HEK293T (cell line): ENCODE results near the gene FCGR3A.
"Not testable (repeated sequence)": the region's sequence is repeated elsewhere in the genome, so short reads cannot be mapped to it uniquely, and the experiment has no call there.

Experiments
- CTCF ChIA-PET: fragments of 350-600 bp; formaldehyde crosslinking; extraction: SDS; loops from one replicate; lab custom pipeline; 2021; ENCODE audit warnings: antibody characterized with exemption, inconsistent platforms; lab: Yijun Ruan, JAX
- POLR2A ChIA-PET: fragments of 350-600 bp; formaldehyde crosslinking; extraction: SDS; loops from one replicate; lab custom pipeline; 2020; ENCODE audit warnings: antibody characterized with exemption, inconsistent platforms; lab: Yijun Ruan, JAX
- DNase-seq: peaks from one replicate; pipeline ENCODE4 v3.0.0; 2012; ENCODE audit warnings: mixed read lengths; ENCODE audit errors: extremely low spot score

Gene FCGR3A

DNA sequence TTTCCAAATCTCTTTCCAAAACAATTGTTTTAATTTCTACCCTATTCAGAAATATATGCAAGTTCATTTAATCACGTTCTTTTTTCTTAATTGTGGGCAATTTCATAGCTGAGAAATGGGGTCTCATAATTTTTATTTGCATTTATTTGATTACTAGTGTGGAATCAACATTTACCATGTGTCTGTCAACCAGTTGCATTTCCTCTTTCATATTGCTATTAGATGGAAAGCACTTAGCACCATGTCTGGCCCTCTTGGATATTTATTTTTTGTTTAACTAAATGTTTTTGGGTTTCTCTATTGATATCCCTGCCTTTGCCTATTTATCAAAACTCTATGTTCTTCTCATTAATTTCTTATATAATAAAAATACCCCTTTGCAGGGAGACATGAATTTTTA lies 13.9 kb upstream of the FCGR3A start:
- POLR2A ChIA-PET, DNase-seq, CTCF ChIA-PET: not testable (repeated sequence)

DNA sequence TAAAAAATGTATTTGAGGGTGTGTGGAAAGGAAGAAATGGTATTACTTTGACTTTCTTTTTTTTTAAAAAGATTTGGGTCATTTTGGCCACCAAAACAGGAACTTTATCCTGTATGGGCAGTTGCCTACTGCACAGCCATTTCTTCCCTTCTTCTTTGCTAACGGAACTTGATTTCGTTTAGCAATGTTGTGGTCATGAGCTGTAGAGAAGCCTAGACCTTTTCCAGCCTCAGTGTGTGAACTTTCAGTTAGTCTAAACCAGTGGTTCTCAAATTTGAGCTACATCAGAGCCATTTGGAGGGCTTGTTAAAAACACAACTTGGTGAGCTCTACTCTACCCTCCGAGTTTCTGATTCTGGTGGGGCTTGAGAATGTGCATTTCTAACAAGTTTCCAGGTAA lies 12.8 kb upstream of the FCGR3A start:
- CTCF ChIA-PET, POLR2A ChIA-PET, DNase-seq: not testable (repeated sequence)

DNA sequence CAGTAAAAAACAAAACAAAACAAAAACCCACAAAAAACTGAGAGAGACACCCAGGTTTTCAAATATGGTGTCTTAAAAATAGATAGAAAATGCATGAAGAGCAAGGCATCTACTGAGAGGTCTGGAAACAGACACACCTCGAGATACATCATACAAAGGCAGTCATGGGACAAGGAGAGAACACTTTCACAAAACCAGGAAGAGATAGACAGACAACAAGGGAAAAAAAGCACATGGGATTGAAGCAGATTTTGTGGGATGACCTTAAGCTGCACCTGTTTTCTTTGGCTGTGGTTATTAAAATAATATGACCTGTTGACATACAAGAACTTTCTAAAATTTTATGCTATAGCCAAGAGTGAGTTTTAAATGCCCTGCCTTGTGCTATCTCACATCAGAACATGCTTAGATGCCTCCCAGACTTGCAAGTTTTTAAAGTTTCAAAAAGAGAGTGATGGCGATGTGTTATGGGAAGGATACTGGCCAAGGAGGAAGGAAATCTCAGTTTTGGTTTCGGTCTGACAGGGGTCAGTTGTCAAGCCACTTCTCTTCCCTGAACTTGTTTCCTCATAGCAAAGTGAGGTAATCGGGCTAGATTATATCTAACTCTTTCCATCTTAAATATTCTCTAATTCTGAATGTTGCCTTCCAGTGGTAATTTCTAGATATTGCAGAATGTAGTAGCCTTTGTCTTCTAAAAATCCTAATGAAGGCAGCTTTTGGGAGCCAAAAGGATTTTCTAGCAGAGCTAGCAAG lies 11.5 kb upstream of the FCGR3A start:
- CTCF ChIA-PET, POLR2A ChIA-PET: not testable (repeated sequence)
- peak; percentile 3 for DNase-seq

DNA sequence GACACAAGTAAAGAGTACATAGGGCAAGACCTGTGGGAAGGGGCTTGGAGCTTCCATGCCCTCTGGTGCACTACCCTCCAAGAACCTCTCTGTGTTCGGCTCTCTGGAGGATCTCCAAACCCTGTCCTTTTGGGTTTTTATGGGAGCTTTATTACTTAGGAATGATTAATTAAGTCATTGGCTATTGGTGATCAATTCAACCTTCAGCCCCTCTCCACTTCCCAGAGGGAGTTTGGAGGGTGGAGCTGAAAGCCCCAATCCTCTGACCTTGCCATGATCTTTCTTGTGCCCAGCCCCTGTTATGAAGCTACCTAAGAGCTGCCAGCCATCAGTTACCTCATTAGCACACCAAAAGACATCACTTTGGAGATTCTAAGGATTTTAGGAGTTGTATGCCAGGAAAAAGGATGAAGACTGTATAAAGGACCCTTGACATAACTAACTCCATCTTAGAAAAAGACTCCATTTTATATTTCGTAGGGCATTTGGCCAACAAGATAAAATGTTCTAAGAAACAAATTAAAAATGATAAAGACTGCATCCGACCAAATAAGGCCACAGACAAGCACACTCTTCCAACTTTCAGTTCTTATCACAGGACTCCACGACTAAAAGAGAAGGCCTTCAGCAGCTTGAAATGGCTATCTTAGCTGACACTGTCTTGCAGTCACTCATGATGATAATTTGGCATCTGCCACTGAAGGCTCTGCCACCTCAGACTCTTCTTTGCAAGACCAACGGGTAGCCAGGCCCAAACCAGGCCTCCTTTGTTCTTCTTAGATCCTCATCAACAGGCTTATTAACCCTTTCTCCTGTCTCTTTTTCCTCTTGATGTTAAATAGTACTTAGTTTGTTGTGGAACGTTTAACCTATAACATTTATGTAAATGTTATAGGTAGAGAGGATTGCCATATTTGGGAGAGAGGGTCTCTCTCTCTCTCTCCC lies 8.2 kb upstream of the FCGR3A start:
- DNase-seq, CTCF ChIA-PET, POLR2A ChIA-PET: not testable (repeated sequence)

DNA sequence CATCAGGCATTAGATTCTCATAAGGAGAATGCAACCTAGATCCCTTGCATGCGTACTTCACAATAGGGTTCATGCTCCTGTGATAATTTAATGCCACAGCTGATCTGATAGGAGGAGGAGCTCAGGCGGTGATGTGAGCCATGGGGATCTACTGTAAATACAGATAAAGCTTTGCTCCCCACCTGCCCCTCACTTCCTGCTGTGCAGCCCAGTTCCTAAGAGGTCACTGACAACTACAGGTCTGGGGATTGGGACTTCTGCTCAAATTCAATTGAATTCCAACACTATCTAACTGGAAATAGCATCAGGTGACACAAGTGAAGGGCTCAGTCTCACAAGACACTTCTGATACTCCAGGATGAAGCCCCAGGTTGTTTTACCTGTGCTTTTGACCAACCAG lies 7.4 kb upstream of the FCGR3A start:
- CTCF ChIA-PET, DNase-seq, POLR2A ChIA-PET: not testable (repeated sequence)

DNA sequence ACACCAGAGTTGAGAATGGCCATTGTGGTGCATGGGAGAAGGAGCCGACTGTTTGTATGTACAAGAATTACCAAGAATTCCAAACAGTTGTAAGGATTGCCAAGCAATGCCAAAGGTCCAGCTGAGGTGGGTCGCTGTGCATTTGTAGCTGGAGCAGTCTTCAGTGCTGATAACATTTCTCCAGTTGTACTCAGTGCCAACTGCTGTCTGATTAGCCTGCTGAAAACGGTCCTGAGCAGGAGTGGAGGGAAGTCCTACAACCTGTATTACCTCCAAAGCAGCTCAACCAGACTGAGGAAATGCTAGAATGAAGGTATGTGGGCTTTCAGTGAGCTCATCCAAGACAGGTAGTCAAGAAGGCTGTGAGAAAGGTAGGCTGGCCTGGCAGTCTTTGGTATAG lies 6.5 kb upstream of the FCGR3A start:
- POLR2A ChIA-PET, CTCF ChIA-PET: not testable (repeated sequence)
- DNase-seq = peak; percentile 0

DNA sequence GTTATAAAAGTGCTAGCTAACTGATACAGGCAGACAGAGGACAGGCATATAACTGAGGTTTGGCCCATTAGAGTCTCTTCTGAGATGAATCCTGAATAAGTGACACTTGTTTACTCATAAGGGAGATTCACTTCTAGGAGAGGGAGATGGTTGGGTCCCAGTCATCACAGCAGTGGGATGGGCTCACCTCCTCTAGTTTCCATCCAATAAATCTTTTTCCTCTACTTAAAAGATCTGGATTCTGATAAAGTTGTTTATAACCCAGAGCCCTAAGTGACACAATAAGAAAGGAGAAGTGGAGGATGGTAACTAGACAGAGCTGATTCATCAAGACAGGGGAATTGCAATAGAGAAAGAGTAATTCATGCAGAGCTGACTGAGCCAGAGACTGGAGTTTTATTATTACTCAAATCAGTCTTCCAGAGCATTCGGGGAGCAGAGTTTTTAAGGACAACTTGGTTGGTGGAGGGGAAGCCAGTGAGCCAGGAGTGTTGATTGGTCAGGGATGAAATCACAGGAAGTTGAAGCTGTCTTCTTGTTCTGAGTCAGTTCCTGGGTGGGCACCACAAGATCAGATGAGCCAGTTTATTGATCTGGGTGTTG lies 5.3 kb upstream of the FCGR3A start:
- CTCF ChIA-PET, DNase-seq, POLR2A ChIA-PET: not testable (repeated sequence)

DNA sequence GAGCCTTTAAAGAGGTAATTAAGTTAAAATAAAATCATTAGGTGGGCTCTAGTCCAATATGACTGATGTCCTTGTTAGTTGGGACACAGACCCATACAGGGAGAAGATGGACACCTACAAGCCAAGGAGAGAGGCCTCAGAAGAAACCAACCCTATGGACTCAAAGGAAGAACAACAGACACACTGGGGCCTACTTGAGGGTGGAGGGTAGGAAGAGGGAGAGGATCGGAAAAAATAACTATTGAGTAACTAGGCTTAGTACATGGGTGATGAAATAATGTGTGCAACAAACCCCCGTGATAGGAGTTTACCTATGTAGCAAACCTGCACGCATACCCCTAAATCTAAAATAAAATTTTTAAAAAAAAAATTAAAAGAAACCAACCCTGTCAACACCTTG lies 4.7 kb upstream of the FCGR3A start:
- DNase-seq, POLR2A ChIA-PET, CTCF ChIA-PET: not testable (repeated sequence)

DNA sequence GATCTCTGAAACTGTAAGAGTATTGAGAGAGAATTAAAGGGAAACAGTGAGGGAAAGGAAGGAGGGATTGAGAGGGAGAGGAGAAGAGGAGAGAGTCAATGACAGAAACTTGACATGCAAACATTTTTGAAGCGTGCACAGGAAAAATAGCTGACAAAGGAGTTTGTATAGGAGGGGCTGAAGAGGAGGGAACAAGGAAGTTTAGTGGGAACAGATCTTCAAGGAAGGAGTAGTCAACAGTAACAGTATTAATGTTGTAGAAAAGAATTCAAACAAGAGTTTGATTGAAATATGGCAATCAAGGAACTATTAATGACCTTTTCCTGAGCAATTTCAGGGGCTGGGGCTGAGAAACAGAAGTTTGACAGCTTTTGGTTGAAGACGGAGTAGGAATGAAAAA lies 4.0 kb upstream of the FCGR3A start:
- DNase-seq, CTCF ChIA-PET, POLR2A ChIA-PET: not testable (repeated sequence)

DNA sequence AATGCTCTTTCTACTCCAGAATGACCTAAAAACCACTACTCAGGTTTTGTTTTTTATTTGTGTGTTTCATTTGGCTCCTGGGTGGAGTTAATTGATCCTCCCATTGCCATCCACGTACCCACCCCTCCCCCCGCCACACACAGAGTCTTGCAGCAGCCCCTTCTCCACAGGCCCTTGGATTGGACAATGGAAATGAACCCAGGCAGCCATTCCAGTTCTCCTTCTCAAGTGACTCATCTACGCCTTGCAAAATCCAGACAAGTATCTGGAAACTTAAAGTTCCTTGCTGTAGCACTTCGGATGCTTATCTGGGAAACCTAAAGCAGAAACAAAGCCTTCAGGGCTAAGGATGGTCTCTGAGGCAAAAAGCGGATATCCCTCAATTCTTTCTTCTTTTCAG lies 1.3 kb upstream of the FCGR3A start:
- POLR2A ChIA-PET, DNase-seq, CTCF ChIA-PET: not testable (repeated sequence)

DNA sequence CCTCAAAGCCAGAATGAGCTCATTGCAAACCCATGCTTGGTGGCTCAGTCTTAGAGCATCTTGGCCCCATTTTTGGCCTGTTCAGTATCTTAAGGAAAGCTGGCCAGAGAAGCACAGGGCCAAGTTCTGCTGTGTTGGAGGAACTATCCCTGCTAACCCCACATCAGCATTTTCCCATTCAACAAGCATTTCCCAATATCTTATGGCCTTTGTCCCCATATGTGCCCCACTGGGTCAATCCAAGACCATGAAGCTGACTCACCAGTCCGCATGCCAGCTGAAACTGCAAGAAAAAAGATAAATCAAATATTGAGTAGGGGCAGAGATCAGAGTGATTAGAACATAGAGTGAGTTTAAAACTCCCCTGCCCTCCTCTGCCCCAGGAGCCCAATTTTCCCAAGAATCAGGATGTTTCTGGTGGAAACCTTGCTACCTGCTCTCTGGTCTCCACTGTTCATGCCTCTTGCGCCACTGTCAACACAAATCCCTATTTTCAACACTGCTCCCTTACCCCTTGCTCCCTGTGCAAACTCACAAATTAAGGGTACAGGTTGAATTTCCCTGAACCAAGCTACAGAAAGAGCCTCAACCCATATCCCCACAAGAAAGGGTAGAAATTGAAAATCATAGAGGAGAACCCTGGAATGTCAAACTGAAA lies 740 bp downstream of the FCGR3A start:
- CTCF ChIA-PET, DNase-seq, POLR2A ChIA-PET: not testable (repeated sequence)

DNA sequence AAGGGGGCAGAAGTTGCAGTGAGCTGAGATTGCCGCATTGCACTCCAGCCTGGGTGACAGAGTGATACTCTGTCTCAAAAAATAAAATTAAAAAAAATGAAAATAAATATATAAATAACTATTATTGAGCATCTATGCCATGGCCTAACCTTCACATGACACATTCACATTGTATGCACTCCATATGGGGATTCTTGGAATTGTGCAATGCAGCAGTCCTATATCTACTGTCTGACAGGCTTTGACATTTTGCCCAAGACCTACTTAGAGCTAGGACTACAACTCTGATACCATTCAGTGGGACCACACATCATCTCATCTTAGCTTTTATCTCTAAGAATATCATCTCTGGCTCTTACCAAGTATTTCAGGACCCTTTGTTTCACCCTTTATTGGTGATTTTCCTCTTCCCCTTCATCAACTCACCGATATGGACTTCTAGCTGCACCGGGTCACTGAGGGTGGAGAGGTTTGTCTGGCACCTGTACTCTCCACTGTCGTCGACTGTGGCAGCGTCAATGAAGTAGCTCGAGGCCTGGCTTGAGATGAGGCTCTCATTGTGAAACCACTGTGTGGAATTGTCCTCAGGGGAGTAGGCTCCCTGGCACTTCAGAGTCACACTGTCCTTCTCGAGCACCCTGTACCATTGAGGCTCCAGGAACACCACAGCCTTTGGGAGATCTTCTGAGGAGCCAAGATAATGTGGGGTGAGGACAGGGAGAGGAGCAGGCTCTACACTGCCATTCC lies 1.4 kb downstream of the FCGR3A start:
- CTCF ChIA-PET, POLR2A ChIA-PET, DNase-seq: not testable (repeated sequence)

DNA sequence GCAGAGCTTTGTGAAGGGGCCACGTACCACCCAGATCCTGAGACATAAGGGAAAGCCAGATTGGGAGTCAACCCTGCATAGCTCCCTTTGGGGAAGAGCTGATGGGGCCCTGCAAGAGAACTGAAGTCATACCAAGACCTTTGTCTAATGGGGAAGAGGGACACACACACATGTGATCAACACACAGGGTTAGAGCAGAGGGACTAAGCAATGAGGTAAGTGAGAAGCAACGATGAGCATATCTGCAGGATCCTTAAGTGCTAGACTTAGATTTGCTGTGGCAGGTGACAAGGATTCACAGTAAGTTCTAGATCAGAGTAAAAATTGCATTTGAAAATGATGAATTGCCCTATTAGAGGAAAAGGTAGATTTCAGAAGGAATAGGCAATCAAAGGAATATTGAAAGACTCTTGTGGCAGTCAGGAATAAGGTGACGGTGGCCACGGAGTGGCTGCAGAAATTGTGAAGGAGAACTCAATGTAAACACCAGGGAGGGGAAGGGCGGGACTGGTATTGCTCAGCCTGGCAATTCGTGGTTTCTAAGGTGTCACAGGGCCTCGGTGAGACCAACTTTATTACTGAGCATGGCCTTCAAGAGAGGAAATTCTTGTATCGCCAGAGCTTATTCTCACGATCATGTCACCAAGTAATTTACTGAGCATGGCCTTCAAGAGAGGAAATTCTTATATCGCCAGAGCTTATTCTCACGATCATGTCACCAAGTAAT lies 4.5 kb downstream of the FCGR3A start:
- DNase-seq, POLR2A ChIA-PET, CTCF ChIA-PET: not testable (repeated sequence)

DNA sequence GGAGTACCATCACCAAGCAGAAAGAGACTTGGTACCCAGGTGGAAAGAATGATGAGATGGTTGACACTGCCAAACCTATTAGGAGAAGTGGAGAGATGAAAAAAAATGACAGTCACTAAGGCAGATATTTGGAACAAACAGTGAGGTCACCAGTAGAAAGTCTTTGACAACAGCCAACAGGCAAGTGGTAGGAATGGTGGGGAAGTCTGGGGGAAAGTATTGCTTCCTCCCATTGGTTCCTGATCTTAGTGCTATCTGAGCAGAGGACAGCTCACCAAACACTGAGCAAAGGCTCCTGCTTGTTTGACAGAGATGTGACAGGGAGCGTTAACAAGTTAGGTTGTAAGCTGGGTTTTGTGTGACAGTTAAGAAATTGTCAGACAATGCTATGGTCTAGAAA lies 6.5 kb downstream of the FCGR3A start:
- DNase-seq, POLR2A ChIA-PET: not testable (repeated sequence)
- CTCF ChIA-PET = interaction anchor here (0.7 kb wide), 1 partner anchor 548 kb away, joined by 3 read pairs; no protein-coding TSS in a partner anchor

DNA sequence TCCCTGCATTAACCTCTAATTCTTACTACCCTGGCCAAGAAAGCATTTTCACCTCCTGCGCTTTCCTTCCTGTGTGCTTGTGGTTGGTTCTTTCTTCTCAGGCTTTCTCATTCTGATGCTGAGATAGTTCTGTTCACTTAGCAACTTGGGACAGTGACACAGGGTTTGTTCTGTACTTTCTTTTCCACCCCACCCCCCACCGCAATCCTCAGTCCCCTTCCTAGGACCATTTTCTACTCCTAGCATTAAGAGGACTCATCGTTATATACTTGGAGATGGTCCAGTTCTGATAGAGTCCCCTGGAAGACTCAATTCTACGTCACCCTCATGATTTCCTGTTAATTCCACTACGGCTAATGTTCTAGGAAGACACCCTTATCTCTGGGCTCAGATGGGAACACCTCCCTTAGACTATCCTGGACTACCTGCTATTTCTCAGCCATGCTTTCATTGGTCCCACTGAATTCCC lies 7.5 kb downstream of the FCGR3A start:
- CTCF ChIA-PET = interaction anchor here (0.7 kb wide), 1 partner anchor 549 kb away, joined by 3 read pairs; no protein-coding TSS in a partner anchor
- DNase-seq, POLR2A ChIA-PET: not testable (repeated sequence)

DNA sequence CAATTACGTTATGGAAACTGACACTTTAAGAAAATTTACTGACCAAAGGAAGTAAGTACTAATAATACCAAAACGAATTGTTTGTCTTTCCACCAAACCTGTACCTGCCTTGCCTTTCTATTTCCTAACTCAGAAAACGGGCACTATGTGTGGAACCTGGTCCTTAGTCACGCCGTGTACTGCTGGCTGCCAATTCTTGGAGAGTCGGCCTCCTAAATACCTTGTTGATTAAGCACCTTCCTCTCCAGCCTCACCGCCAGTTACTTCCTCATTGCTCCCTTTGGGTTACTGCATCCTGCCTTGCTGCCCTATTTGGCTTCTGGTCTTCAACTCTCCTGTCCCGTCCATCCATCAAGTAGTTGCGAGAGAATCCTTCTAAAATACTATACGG lies 9.1 kb downstream of the FCGR3A start:
- POLR2A ChIA-PET, CTCF ChIA-PET, DNase-seq: not testable (repeated sequence)
